HG03575 (cell line): ENCODE data around the gene SLC5A10.
"Not testable (repeated sequence)": the region's sequence is repeated elsewhere in the genome, so short reads cannot be mapped to it uniquely, and the experiment has no call there.

ENCODE experiments used
- ATAC-seq: cut with Tn5 transposase; IDR thresholded peaks from one replicate; pipeline ENCODE4 v1.9.1; 2021; ENCODE audit not compliant: unreplicated experiment, insufficient number of reproducible peaks, low FRiP score; ENCODE audit errors: extremely low read depth

The SLC5A10 gene

DNA sequence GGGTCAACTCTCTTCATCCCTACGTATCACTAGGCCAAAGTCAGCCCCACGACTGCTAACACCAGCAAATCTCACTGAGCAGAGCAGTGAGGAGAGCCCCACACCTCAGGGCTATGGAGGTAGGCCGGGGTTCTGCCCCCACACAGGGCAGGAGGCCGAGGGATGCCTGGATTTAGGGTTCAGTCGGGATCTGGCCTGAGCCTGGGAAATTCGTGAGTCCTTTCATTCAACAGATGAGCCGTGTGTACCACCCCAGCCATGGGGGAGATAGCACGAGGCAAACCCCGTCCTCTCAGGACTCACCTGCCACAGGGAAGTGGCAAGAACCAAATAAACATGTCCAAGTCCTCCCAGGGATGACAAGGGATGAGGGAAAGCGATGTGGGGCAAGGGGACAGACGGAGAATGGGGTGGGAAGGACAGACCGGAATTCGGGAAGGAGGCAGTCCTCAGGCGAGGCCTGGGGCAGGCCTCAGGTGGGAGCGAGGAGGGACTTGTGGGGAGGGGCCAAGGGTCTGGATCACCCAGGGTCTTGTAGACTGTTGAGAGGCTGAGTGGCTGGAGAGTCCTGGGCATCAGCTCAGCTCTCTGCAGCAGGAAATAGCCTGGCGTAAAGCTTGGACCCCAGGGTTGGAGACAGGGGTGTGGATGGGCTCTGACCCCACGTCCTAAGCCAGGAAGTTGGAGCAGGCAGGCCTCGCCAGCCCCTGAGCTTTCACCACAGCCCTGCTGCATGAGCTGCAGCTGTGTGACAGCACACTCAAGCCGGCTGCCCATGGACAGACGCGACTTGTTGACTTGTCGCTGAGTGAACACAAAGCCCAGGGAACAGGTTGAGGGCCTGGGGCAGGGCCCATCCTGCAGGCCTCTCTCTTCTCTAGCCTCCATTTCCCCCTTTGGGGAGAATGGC is 60.5 kb downstream of the SLC5A10 start:
- ATAC-seq = no peak

- ATAC-seq = no peak
These were observed 61.3 kb downstream of the SLC5A10 start for GRCh38 chr17:19013226-19013625.

DNA sequence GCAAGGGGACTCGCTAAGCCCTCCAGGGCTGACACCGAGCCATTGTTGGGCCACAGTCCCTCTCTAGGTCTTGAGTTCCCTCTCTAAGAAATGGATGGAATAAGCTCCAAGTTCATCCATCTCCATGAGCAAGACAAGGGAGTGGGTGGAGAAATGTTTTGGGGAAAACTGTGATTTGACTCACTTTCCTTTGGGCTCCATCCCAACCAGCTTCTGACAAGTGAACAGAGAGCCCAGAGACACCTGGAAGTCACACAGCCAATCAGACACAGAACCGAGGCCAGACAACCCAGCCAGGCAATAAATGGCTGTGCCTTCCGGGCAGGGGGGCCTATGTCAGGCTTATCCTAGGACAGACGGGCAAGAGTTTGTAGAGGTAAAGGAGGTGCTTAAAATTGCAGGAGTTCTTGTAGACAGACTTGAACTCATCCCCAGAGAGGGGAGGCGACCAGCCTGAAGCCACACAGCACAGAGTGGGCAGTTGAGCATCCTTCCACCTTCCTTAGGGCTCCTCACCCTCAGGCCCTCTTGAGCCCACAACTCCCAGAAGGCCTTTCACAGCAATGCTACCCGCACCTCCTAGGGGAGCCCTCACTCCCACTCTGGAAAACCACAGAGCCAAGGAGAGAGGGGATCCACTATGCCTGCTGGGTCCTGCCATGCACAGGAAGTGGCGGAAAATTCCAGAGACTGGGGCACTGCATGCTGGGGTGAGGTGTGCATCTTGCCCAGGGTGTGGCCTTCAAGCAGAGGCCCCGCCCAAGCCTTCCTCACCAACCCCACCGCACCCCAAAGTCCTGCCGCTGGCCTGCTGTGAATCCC is 62.1 kb downstream of the SLC5A10 start:
- no peak for ATAC-seq

DNA sequence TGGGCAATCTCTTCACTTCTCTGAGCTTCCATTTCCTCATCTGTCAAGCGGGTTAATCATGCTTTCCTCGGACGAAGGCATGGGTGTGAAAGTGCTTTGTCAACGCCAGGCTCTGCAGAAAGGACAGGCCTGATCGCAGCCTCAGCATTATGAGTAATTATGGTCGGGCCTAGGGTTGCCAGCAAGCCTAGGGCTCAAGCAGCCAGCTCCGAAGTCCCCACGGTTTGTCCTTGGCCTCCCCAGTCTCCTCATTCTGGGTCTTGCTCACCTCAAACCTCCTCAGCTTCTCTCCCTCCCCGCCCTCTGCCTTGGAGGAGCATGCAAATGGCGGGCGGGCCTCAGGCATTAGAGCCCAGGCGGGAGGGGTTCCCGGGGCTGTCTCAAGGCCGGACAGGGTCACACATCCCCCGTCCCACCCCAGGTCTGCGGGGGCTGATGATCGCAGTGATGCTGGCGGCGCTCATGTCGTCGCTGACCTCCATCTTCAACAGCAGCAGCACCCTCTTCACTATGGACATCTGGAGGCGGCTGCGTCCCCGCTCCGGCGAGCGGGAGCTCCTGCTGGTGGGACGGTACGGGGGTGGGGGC is 62.8 kb downstream of the SLC5A10 start:
- ATAC-seq = no peak

GRCh38 chr17:19015428-19015827 is 63.5 kb downstream of the SLC5A10 start:
- no peak for ATAC-seq

DNA sequence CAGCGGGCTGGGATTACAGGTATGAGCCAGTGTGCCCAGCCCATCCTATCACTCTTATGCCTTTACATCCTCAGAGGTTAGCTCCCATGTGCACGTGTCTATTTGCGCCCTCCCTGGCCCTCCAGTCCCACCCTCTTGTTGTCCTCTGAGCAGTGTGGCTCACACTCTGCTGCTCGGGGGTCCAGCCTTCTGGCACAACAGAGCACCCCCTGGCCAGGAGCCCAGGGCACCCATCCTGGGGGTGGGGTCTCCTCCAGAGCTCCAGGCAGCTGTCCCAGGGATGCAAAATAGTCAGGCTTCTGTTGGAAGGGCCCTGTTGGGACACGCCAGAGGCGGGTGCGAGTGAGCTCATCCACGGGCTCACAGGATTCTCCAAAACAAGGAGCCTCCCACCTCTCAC is 64.3 kb downstream of the SLC5A10 start:
- ATAC-seq = no peak

- ATAC-seq = no peak
These were observed 64.9 kb downstream of the SLC5A10 start for GRCh38 chr17:19016881-19017280.

DNA sequence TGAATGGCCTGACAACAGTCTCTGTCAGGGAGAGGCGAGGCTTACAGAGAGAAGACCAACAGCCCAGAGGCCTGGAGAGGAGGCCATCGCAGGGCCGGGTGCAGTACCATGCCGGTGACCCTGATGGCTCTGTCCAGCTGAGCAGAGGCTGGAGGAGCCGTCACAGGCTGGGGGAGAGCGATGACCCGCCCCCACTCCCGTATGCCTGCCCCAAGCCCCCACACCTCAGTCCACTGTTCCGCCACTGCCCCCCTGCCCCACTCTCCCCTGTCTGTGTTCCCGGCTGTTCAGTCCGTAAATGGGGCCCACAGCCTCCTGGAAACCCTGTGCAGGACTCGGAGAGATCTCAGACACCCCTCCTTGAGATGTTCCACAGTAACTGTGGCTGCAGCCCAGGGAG is 65.4 kb downstream of the SLC5A10 start:
- ATAC-seq = no peak

- ATAC-seq = no peak
These were observed 66.0 kb downstream of the SLC5A10 start for GRCh38 chr17:19017804-19018599.

DNA sequence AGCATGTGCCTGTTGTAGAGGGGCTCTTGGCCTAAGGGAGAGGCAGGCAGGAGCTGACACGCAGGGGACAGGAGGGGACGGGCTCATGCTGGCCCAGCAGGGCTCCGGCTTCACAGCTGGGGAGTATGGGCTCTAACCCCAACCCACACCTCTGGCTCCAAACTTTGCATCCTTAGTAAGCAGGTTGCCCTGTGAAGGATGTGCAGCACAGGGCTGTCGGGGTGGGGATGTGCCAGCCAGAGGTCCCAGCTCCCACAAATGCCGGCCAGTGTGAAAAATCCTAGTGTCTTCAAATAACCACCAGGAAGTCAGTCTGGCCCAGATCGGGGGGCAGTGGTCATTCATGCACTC is 66.6 kb downstream of the SLC5A10 start:
- no peak for ATAC-seq

DNA sequence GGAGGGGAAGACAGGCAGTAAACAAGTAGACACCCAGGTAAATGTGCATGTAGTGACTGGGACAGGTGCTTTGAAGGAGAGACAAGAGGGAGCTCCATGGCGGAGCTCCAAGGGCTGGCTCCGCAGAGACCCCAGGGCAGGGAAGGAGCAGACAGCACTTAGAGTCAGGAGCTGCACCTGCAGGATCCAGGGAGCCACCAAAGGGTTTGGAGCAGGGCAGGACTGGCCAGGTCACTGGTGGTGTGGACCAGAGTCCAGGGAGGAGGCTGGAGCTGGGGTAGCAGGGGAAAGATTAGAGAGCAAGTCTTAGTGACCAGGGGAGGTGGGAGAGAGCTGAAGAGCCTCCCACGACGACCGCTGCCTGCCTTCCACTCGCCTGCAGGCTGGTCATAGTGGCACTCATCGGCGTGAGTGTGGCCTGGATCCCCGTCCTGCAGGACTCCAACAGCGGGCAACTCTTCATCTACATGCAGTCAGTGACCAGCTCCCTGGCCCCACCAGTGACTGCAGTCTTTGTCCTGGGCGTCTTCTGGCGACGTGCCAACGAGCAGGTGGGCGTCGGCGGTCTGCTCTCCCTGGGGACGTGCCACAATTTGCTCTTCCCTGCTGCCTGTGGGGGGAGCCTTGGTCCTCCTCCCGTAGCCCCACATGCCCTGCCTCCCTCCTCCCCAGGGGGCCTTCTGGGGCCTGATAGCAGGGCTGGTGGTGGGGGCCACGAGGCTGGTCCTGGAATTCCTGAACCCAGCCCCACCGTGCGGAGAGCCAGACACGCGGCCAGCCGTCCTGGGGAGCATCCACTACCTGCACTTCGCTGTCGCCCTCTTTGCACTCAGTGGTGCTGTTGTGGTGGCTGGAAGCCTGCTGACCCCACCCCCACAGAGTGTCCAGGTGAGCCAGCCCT is 67.3 kb downstream of the SLC5A10 start:
- no peak for ATAC-seq

DNA sequence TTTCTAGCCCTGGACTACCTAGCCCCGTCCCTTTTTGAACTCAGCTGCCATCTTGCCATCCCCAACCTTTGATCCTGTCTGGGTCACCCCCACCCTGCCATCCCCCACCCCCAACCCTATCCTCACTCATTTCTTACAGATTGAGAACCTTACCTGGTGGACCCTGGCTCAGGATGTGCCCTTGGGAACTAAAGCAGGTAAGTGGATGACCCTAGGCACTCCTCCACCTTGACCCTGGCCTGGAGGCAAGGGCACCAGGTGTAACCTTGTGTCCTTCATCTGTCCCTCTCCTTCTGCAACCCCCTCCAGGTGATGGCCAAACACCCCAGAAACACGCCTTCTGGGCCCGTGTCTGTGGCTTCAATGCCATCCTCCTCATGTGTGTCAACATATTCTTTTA is 68.1 kb downstream of the SLC5A10 start:
- no peak for ATAC-seq

GRCh38 chr17:19021011-19021621 is 69.2 kb downstream of the SLC5A10 start:
- ATAC-seq = not testable (repeated sequence)

GRCh38 chr17:19021622-19022083 is 69.7 kb downstream of the SLC5A10 start:
- ATAC-seq = no peak

GRCh38 chr17:19022128-19022527 is 70.2 kb downstream of the SLC5A10 start:
- ATAC-seq = no peak

- no peak for ATAC-seq
These were observed 70.8 kb downstream of the SLC5A10 start for GRCh38 chr17:19022747-19023146.

- no peak for ATAC-seq
These were observed 71.4 kb downstream of the SLC5A10 start for GRCh38 chr17:19023209-19023999.
